ENCODE data around the gene UBE2J2.

DNA sequence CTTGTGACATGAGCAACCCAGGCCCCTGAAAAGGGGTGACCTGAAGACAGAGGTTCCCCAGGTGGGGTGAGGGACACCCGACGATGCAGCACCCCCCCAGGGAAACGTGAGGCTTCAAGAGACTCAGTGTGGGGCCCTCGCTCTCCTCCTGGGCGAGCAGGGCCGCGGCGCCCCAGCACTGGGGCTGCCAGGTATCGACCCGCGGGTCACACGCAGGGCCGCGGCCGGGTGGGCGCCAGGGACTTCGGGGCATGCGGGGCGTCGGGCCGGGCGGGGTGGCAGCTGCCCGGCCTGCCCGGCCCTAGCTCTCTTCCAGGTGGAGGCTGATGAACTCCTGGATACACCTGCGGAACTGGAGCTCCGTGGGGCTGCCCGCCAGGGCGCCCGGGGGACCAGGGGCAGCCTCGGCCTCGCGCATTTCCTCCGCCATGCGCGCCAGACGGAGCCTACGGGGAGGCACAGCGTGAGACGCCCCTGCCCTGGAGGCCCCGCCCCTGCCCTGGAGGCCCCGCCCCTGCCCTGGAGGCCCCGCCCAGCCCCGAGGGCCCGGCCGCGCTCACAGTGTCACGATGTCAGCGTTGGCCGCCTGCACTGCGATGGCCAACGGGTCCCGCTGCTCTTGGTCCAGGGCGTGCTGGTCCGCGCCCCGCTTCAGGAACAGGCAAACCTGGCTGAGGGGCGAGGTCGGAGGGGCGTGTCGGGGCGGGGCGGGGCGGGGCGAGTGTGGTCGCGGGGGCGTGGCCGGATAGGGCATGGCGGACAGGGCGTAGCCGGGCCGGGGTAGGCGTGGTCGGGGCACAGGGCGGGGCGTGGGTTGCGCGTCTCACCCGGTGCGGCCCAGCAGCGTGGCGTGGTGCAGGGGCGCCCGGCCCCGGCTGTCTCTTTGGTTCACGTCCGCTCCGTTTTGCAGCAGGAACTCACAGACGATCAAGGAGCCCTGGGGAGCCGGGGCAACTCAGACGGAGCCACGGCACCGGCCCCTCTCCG is 19.9 kb upstream of the UBE2J2 start:
- TF ChIP-seq, protein P1, sequence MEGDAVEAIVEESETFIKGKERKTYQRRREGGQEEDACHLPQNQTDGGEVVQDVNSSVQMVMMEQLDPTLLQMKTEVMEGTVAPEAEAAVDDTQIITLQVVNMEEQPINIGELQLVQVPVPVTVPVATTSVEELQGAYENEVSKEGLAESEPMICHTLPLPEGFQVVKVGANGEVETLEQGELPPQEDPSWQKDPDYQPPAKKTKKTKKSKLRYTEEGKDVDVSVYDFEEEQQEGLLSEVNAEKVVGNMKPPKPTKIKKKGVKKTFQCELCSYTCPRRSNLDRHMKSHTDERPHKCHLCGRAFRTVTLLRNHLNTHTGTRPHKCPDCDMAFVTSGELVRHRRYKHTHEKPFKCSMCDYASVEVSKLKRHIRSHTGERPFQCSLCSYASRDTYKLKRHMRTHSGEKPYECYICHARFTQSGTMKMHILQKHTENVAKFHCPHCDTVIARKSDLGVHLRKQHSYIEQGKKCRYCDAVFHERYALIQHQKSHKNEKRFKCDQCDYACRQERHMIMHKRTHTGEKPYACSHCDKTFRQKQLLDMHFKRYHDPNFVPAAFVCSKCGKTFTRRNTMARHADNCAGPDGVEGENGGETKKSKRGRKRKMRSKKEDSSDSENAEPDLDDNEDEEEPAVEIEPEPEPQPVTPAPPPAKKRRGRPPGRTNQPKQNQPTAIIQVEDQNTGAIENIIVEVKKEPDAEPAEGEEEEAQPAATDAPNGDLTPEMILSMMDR (IDR thresholded peaks at IDR 0.05), result no peak
- TF ChIP-seq EZH2 (IDR thresholded peaks at IDR 0.05), result no peak
